ENCODE results near the gene RNF144A.

The RNF144A gene

DNA sequence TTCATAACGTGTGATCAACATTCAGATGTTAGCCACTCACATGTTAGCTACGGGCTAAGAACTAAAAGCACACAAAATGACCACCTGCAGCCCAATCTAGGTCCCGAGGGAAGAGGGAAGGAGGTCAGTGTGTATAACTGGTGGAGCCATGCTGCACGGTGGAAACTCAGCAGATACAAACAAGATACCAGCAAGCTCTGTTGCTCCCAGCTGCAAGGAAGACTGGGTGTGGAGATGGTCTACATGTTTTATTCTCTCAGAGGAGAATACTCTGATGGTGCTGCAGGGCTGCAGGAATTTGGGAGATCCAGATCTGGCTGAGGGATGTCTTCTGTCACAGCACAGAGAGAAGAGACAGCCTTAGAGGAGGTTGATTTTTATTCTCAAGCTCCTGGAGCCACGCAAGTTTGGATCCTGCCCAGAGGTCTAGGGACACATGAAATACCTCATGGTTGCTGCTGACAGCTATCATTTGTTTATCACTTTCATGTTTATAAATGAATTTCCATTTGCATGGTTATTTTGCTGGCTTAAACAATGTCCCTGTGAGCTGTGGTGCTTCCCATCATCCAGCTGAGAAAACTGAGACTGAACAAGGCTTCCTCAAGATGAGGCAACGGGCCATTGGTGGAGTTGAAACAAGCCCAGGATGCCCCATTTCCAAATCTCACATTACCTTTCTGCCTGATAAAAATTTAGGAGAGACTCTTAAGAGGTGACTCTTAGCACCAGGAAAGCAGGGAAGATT, 30.9 kb downstream of the RNF144A start:
- no peak for DNase-seq (ENCODE audit: low read depth)

DNA sequence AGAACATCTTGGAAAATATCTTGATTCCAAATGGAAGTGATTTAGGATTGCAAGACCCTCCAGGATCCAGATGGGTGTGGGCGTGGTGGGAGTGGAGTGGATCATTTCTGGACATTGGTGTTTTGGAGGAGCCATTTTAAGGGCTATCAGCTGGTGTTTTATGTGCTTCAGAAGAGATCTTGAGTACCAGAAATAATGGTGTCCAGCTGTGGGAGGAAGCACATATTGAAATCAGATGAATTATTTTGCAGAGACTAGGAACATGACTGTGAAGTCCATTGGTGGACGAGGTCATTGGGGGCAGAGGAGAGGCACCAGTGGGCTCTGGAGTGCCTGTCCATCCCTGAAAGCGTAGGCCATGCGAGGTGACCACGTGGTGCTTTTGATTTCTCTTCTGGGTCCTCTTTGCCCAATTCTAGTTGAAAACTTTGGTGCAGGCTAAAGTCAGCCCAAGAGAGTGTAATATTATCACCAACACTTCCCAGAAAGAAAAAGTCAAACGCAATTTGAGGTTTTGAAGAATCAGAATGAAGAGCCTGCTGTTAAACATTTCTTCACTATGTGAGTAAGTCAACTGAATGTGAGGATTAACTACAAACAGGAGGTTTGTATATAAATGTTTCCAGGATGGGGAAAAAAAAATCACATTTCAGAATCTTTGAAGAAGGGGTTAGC, 31.6 kb downstream of the RNF144A start:
- DNase-seq (ENCODE audit: low read depth) = no peak

DNA sequence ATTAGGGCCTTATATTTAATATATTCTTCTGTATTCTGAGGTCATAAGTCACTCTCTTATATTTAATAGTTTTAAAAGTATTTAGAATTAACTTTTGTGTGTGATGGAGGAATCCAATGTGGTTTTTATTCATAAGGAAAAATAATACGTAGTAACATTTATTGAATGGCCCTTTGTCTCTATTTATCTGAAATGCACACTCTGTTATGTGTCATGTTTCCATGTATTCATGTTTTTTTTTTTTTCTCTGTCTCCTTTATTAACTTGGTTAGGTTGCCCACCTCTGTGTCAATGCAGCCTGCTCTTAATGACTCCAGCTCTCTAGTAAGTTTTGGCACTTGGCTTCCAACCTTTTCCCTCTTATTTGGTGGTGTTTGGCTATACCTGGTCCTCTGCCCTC, 33.8 kb downstream of the RNF144A start:
- no peak for DNase-seq (ENCODE audit: low read depth)

DNA sequence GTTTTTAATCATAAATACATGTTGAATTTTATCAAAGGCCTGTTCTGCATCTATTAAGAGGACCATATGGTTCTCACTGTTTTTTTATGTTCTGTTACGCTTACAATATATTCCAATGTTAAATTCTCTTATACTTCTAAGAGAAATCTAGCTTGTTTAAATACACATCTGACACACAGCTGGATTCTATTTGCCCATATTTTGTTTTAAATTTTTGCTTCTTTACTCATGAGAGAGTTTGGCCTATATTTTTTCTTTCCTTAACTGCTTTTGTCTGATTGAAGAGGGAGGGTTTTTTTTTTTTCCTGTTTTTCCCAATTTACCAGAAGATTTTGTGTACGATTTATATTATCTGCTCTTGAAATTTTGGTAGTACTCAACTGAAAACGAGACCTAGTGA, 34.9 kb downstream of the RNF144A start:
- no peak for DNase-seq (ENCODE audit: low read depth)

DNA sequence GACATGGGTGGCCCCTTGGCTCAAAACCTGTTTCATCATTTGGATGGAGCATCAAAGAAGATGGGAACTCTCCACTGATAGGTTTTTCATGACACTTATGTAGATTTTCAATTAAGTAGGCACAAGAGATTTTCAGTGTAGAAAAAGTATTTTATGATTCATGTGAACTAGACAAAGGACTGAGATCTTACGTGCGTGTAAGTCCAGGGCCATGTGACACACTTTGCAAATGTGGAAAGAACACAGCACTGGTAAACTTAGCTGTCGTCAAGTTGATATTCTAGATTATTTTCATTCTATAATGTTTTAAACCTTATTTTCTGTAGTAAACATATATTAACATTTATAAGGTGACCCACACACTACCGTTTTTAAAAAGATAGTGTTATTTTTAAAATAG, 37.4 kb downstream of the RNF144A start:
- no peak for DNase-seq (ENCODE audit: low read depth)

DNA sequence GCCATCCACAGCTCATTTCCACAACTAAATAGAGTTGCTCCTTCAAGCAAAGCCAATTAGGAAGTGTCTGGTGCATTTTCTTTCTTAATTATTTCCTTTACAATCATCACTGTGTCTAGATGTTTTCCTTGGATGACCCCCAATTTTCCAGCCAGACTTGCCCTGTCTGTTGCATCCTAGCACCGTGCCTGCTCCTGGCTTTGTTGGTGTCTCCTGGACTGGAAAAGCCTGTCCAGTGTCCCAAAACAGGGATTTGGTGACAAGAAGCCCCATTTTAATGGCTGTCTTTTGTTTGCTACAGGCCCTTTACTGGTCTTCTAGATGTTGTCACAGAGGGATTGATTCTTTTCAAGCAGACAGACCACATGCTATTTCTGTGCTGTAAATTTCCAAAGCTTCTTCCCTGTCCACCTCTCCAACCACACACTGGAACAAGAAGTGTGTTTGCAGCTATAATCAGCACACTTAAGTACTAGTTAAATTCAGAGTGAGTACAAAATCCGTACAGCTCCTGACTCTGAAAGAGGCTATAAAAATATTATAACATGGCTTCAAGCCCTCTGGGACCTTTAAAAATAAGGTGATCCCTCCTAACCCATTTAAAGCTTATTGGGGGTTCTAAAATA, 38.4 kb downstream of the RNF144A start:
- no peak for DNase-seq (ENCODE audit: low read depth)

DNA sequence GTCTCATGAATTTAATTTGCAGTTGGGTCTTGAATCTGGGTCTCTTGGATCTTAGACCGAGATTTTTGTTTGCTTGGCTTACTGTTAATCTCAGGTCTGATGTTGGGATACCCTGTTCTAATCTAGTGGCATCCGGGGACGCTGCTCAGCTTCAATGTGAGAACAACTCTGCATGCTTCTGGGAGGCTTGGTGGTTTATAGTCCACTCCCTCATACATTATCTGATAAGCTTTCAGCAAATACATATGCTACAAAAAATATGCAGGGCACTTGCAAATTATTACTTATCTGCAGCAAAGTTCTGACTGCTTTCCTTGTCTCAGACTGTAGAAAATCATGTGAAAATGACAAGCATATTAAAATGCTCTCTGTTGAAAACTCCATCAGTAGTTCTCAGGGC, 39.4 kb downstream of the RNF144A start:
- DNase-seq (ENCODE audit: low read depth) = no peak

DNA sequence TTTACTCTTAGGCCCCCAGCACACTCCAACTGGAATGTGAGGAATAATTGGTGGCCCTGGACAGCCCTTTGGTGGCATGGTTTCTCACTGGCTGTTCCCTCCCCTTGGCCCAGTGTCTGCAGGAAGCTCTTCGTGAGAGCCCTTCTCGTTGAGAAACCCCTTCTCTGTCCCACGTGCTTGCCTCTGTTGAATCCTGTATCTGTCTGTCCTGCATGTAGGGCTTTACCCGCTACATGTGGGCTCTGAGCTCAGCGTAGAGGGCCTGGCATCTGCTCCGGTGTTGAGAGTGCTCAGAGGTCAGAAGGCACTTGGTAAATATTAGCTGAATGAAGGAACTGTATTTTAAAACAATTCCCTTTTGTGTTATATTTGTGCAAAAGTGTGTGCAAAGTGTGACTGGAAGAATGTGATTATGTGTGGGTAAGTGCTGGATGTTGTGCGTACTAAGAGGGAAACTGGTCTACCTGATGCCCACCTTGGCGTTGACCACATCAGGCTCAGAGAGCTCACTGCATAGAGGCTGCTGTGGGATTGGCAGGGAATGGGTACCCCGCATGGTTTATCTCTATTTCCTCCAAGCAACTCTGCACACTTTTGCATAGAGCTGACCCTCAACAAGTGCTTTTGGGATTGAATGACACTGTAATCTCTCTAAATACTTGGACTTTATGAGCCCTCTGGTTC, 40.0 kb downstream of the RNF144A start:
- no peak for DNase-seq (ENCODE audit: low read depth)

DNA sequence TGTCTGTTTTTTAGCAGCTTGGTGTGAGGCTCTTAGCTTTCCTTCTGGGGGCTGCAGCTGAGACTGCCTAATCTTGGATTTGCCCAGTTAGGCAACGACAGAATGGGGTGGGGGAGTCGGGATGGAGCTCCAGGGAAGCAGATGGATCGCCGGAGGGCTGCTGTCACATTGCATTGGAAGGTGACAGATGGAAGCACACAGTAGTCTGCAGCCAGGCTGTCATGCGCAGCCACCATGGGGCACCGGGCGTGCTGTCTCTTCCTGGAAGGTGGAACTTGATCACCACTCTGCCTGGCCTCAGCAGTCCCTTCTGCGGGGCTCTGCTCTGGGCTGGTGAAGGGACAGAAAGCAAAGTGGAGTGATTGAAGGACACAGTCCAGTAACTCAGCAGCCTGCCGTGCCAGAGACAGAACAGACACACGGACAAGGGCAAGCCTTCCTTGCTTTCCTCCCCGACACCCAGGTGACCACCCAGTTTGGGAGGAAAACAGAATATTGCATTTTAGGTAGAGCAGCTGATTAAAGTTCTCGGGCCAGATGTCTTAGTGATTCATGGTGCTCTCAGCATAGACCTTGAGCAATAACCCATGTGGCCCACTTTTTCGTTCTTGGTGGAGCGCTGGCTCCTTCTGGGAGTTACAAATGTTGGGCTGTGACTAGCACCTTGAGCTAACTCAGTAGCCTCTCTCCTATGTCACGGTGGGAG, 40.9 kb downstream of the RNF144A start:
- DNase-seq (ENCODE audit: low read depth) = no peak

DNA sequence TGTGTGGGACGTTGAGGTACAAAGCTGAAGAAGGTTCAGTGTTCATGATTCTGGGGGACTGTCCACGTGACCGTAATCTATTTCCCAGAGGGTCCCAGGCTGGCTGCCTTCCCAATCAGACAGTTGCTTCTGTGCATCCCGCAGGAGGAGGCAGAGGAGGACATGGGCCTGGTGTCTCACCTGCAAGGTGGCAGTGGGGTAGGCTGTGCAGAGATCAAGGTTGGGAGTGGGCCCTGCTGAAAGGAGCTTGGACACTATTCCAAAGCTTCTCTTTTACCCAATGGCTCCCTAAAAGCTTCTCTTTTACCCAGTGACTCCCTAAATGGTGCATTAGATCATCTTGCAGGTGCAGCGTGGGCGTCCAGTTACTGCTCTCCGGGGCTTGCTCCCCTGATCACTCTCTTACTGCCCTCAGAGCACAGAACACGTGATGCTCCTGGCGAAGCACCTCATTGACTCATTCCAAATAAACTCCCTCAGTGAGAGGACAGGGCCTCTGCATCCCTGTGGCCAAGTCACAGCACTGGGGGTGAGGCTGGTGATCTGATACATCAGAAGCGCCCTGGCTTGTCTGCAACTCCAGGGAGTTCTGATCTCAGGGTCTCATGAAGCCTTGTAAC, 41.5 kb downstream of the RNF144A start:
- no peak for DNase-seq (ENCODE audit: low read depth)

DNA sequence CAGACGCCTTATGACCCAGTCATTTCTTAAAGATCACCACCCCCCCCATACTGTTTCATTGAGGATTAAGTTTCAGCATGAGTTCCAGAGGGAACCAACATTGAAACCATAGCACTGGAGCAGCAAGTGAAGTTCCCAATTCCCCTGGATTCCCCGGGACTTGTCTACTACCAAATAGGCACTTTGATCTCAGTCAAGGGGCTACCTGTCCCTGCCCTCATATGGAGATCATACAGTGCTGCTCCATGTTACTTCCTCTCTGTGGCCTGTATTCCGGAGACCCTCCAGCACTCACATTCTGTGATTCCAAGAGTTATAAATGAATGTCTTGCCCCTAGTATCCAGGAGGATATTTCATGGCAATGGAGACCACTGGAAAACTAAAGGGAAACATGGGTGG, 42.5 kb downstream of the RNF144A start:
- no peak for DNase-seq (ENCODE audit: low read depth)

DNA sequence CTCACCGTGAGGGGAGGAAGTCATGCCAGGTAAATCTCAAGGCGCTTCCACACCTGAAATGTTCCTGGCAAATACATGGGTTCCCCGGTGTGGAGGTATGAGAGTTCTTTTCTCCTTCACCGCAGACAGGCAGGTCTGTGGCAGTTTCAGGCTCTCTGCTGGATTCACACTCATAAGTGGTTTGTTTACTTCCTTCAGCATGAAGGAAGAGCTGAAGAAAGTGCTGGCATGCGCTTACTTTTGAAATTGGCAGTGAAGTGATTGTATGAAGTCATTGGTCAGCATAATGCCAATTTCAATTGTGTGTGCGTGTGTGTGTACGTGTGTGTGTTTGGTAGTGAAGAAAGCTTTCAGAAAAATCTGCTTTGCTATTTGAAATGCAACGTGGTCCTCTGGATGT, 43.4 kb downstream of the RNF144A start:
- DNase-seq (ENCODE audit: low read depth) = no peak

DNA sequence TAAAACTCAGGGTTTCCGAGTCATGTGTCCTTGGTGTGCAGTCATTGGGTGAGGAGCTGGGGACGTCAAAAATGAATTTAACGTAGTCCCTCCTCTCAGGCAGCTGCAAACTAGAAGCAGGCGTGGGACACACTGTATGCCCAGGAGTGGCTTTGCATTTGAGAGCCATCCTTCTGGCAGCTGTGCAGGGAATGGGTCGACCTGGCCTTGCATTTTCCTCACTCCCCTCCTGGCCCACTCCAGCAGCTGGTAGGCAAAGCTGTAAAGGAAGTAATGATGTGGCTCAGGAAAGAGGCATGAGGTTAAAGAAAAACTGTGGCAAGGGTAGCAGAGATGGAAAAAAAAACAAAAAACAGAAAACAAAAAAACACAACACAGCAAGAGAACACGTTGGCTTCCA, 46.5 kb downstream of the RNF144A start:
- DNase-seq (ENCODE audit: low read depth) = no peak

DNA sequence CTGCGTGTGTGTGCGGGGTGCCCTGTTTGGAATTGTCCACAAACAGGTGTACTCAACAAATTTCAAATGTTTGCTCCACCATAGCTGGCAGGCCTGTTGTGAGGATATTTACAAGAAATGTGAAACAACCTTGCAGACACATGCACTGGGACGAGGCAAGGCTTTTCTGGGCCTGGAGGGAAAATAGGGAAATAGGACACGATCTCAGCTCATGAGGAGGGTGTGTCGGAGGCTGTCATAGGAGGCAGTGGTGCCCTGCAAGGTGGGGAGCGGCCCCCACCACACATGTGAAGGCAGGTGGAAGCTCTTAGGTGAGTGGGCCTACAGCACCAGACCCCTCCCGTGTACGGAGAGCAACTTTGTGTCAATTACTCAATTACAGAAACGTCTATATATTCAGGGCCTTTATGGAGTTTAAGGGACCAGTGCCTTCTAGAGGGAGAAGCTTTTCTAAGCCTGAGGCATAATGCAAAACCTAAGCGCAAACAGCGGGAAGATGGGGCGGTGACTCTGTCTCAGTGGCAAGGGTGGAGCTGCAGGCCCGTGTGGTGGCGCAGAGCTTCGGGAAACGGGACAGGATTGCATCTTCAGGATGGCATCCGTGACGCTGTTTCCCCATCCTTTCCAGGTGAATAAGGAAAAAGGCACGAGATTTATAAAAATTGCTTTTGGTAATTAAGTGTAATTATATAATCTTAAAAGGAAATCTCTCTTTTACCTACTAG, 48.0 kb downstream of the RNF144A start:
- no peak for DNase-seq (ENCODE audit: low read depth)

DNA sequence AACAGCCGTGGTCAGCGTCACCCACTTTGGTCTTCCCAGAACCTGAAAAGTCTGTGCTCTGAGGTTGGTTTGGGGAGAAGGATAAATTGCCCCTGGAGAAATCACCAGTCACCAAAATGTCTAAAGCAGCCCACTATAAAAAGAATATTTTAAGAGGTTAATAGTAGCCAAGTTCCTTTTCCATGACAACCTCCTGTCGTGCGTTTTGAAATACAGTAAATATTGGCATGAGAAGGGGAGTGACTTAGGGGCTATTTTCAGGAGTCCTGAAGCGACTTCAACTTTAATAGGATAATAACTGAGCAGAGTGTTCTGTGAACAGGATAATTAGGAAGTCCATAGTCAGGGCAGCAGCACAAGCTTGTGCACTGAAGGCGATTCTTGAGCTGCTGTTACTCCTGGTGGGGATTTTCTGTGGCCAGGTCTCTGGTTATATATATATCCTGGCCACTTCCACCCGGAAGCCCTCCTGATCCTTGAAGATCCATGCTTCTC, 49.3 kb downstream of the RNF144A start:
- DNase-seq (ENCODE audit: low read depth) = no peak

DNA sequence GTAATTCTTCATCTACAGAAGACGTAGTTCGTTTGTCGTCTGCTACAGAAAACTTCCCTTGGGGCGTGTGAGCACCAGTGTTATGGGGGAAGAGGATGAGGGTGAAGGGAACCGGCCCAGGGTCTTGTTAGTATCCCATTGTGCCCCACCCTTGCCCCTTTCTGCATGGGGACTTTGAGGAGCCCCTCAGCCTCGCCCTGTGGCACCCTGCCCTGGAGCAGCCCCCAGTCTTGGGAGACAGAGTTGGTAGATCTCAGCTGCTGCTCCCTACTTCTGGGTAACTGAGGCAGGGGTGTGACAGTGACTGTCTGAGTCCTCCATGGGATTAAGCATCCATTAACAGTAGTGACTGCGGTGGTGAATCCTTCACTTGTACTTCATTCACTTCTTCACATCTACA, 50.1 kb downstream of the RNF144A start:
- DNase-seq (ENCODE audit: low read depth) = no peak

DNA sequence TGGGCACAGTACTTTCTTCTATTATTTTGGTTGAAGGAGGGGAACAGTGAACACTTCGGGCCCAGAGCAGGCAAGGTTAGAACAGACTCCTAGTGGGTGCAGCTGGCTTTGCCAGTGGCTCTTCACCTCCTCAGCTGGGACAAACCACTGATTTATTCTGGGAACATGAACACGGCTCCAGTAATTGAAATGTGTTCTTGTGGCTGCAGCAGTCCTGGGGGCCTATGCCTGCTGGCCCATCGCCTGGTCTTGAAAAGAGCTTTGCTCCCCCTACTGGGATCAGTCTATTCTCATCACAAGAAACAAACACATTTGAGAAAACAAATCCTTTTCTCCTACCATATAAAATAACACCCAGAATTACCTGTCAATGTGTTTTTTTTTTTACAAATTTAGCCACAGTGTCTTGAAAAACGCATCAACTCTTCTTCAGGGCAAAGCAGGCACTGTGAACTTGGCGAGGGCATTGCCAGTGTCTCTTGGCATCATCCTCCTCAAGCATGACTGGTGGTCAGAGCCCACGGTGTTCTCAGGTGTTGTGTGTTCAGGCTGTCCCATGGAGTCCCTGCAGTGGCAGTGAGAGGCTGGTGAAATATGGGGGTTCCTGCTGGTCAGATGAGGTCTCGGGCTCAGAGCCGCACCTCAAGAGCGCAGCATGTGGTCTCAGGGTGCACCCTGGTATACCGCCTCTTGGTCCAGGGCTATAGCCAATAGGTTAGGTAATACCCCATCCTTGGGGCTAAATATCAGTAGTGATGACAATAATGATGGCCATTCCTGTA, 51.3 kb downstream of the RNF144A start:
- DNase-seq (ENCODE audit: low read depth) = no peak

DNA sequence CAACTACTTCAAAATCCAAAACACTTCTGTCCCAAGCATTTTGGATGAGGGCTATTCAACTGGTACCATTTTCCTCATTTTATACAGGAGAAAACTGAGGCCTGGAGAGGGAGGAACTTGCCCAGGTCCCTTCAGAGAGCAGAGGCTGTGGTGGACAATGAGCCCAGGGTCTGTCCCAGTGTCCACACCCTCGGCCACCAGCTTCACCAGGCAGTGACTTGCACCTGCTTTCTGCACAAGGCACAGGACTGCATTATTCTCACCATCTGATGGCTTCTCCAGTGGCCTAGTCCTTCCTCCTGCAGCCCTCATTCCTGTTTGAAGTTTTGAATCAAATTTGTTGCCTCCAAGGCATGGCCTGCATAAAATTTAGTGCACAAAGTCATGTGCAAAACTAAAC, 53.3 kb downstream of the RNF144A start:
- DNase-seq (ENCODE audit: low read depth) = no peak

DNA sequence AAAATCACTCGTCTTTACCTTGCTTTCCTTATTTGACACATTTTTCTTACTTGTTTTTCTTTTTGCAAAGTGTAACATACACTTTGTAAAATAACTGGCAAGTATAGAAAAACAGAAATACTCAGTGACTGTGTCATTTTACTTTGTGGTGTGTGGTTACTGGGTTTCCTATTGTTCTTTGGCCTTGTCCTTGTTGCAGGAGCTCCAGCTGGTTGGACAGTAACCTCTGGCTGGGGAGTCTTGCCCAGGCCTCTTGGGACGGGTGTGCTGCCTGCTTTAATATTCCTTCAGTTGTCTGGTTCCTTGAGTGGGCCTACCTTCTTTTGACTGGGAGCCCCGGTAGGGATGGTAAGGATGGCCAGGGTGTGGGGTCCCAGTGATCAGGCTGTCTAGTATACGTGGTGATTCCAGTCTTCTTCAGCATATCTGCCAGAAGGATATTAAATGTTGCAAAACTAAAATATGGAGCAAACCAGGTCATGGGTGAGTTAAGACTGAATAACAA, 53.8 kb downstream of the RNF144A start:
- DNase-seq (ENCODE audit: low read depth) = no peak

DNA sequence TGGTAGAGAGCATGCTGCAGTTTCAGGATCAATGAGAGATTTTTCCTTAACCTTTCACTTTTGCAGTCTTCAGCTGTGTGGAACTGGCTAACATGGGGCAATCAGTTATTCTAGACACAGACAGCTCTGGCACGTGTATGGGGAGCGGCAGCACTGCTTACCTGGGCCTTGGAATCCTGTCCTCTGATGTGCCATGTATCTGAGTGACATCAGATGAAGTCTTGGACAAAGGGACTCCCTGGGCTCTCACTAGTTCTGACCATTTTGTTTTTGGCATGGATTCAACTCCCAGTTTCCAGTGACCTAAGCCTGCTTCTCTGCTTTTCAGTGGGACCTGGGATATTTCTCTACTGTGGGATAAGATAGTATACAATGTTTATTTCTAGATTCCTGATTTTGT, 54.3 kb downstream of the RNF144A start:
- no peak for DNase-seq (ENCODE audit: low read depth)

Data from GM04503 (cell line).